Thoracic aorta (tissue), 2 donors: Measurements from ENCODE around the gene MAEL. TPM values are rescaled to one million over a fixed set of nuclear protein-coding genes. Genes with fewer than 3 reads are reported as not detected.

Experiments
- ATAC-seq: fragments of 150-250 bp; one replicate; pipeline ENCODE4 v1.8.0; 2017; ENCODE audit warnings: low read depth; ENCODE audit not compliant: insufficient number of reproducible peaks, low FRiP score
- DNase-seq: peaks from one replicate; pipeline ENCODE4 v3.0.0-alpha.2; 2020; ENCODE audit warnings: low spot score
- H3K27ac ChIP-seq, 2 donors: fragments of 200-600 bp; sonication (generic); 1 replicate in 1 of 2; 2 replicates in 1 of 2; pipeline ENCODE4 v1.5.1; 2016; ENCODE audit warnings: mild to moderate bottlenecking in 2 of 2, moderate library complexity in 2 of 2
- H3K27me3 ChIP-seq: fragments of 200-600 bp; sonication (generic); replicated peaks from 2 replicates; pipeline ENCODE4 v1.6.0; 2016; ENCODE audit warnings: mild to moderate bottlenecking; ENCODE audit not compliant: insufficient read depth
- H3K36me3 ChIP-seq: fragments of 200-600 bp; sonication (generic); one replicate; pipeline ENCODE4 v1.5.1; 2016
- H3K4me1 ChIP-seq, 2 donors: fragments of 200-600 bp; sonication (generic); 1 replicate in 1 of 2; 2 replicates in 1 of 2; pipeline versions ENCODE4 v1.5.1 to v1.6.0; 2016; ENCODE audit warnings: low read depth in 2 of 2, mild to moderate bottlenecking in 1 of 2; ENCODE audit not compliant: control insufficient read depth in 1 of 2
- H3K4me3 ChIP-seq: fragments of 200-600 bp; sonication (generic); 2 replicates; pipeline ENCODE4 v1.5.1; 2016; ENCODE audit warnings: mild to moderate bottlenecking
- H3K9me3 ChIP-seq: fragments of 200-600 bp; sonication (generic); 2 replicates; pipeline ENCODE4 v1.5.1; 2016
- total RNA-seq, 2 donors: library from RNA; depleted of rRNA; stranded (reverse); fragments of >200 nt; gene quantifications; one replicate each; pipeline versions ENCODE4 v1.1.0 to v1.2.3, GENCODE V29; 2016
- TF ChIP-seq, protein P1 (sequence below): fragments of 200-600 bp; sonication (generic); IDR thresholded peaks from one replicate; pipeline ENCODE4 v1.5.1; 2019; ENCODE audit warnings: antibody characterized with exemption

MAEL gene
- total RNA-seq, 2 donors from 2014 or later: not detected

DNA sequence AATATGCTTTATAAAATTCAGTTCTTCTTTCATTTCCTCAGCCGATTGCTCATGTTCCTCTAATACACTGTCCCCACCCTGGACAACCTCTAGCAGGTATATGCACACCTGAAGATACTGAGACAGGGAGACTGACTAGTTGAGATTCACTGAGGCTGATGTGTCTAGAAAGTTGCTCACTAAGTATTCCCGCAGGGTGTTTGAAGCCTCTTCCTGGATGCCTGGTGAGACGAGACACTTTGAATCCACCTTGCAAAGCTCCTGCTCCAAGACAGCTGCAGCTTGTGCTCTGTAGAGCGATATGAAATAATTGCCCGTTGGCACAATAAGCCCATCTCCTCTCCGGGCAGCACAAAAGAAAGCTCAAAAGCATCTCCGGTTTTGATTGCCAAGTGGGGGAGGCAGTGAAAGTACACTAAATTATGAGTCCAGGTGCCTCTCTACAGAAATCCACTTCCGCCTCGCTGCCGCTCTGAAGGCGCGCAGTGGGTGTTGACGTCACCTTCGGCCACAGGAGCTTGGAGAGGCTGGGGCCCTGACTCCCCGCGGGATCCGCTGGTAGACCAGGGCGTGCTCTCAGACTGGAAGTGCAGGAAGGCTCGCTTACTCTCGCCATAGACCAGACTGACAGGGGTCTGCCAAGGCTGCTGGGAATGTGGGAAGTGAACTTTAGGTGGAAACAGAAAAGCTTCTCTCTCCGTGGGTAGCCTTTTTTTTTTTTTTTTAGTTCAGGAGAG lies 54.8 kb downstream of the MAEL start:
- TF ChIP-seq, protein P1, sequence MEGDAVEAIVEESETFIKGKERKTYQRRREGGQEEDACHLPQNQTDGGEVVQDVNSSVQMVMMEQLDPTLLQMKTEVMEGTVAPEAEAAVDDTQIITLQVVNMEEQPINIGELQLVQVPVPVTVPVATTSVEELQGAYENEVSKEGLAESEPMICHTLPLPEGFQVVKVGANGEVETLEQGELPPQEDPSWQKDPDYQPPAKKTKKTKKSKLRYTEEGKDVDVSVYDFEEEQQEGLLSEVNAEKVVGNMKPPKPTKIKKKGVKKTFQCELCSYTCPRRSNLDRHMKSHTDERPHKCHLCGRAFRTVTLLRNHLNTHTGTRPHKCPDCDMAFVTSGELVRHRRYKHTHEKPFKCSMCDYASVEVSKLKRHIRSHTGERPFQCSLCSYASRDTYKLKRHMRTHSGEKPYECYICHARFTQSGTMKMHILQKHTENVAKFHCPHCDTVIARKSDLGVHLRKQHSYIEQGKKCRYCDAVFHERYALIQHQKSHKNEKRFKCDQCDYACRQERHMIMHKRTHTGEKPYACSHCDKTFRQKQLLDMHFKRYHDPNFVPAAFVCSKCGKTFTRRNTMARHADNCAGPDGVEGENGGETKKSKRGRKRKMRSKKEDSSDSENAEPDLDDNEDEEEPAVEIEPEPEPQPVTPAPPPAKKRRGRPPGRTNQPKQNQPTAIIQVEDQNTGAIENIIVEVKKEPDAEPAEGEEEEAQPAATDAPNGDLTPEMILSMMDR: no peak
- H3K27me3 ChIP-seq: no peaks in the 10 kb centered on the region
- H3K27ac ChIP-seq: no peak overlapping the region
- peak overlapping the region; percentile 71 for H3K4me3 ChIP-seq
- no peaks in the 10 kb centered on the region for H3K4me1 ChIP-seq
- ATAC-seq (no peak), DNase-seq (no peak)
- no peaks in the 10 kb centered on the region for H3K9me3 ChIP-seq
- no peaks in the 10 kb centered on the region for H3K36me3 ChIP-seq

DNA sequence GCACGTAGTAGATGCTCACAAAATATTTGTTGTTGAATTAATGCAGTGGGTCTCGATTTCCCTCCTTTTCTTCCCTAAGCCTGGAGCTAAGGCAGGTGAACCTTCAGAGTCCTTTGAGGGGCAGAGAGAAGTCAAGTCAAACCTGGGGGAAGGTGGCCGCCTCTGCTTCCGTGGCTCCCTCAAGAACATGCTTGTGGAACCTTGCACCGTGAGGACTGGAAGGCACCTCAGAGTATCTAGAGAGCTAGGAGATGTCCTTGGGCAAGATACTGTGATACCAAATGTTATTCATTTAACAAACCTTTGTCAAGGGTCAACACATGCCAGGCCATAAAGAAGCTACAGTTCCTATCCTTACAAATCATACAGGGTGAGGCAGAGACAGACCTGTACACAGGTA lies 62.8 kb downstream of the MAEL start:
- no peak overlapping the region for H3K27ac ChIP-seq

DNA sequence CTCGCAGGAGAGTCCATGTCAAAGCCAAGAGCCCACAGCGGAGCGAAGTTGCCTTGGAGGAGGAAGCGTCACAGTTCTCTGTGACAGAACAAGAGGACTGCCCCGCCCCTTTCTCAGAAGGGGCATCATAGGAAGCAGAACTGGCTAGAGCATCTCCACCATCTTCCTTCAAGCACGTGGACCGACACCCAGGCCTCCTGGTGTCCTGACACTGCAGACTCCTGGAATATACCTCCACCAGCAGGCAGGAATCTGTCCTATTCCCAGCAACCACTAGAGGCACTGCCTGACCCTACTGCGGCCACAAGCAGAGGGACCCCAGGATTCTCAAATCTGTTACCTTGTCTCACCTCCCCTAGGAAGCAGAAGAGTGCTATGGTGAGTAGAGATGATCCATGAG lies 63.3 kb downstream of the MAEL start:
- DNase-seq (no peak), ATAC-seq (no peak)
- Histone ChIP-seq H3K27me3 (no peaks in the 10 kb centered on the region), H3K4me3 (no peak overlapping the region), H3K27ac (no peak overlapping the region), H3K9me3 (no peaks in the 10 kb centered on the region), H3K4me1 (no peaks in the 10 kb centered on the region), H3K36me3 (no peaks in the 10 kb centered on the region)
- TF ChIP-seq, protein P1: no peak

More for the DNA sequence above, 62.8 kb downstream of the MAEL start:
- no peaks in the 10 kb centered on the region for H3K27me3 ChIP-seq
- no peaks in the 10 kb centered on the region for H3K9me3 ChIP-seq
- no peak for ATAC-seq
- no peaks in the 10 kb centered on the region for H3K4me1 ChIP-seq
- H3K4me3 ChIP-seq: no peak overlapping the region
- DNase-seq: no peak
- TF ChIP-seq, protein P1: no peak
- H3K36me3 ChIP-seq: no peaks in the 10 kb centered on the region

DNA sequence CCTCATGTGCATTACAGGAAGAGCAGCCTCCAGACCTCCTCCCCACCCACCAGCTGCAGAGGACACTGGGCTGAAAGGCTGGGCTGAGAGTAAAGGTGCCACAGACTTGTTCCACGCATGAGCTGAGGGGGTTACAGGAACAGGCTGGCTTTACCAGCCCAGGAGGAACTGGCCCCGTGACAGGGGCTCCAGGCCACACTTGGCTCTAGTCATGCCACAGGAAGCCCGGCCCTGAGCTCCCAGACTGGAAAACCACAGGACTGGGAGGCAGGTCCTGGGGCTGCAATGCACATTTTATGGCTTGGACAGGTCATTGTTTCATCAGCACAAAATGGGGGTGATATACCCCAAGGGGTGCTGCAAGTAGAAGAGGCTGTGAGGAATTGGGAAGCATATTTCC lies 65.5 kb downstream of the MAEL start:
- H3K36me3 ChIP-seq: no peaks in the 10 kb centered on the region

DNA sequence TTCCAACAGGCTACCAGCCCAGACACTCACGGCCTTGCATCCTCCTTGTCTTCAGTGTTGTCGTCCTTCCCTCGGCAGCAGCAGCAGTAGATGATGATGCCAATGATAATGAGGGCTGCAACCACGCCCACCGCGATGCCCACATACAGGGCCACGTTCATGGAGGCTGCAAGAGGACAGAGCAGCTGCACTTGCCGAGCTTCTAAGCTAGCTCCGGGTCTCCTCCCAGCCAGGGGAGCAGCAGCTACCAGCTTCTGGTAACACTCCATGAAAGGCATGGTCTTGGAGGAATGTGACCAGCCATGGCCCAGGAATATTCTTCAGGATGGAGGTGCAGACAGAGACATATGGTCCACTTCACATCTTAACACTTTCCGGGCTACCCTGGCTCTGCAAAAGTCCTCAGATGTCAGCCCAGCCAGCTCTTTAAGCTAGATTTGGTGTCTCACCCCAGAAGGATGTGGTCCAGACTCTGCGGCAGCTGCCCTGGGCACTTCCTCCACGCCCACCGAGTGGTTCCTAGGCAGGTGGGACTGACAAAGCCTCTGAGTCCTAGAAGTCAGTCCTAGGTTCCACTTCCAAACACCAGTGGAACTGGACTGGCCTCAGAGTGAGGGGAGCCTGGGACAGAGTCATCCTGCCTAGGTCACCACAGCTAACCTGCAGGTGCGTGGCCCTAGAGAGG lies 66.0 kb downstream of the MAEL start:
- Histone ChIP-seq H3K4me3 (no peak overlapping the region), H3K36me3 (no peaks in the 10 kb centered on the region), H3K27ac (no peak overlapping the region), H3K4me1 (peaks cover 0 to 8% of the 10 kb centered on the region in 2 donors), H3K27me3 (no peaks in the 10 kb centered on the region), H3K9me3 (no peaks in the 10 kb centered on the region)
- TF ChIP-seq, protein P1: no peak
- no peak for ATAC-seq
- no peak for DNase-seq

More for the DNA sequence above, 65.5 kb downstream of the MAEL start:
- DNase-seq: no peak
- Histone ChIP-seq H3K4me3 (no peak overlapping the region), H3K27ac (no peak overlapping the region), H3K9me3 (no peaks in the 10 kb centered on the region), H3K4me1 (peaks cover 0 to 8% of the 10 kb centered on the region in 2 donors), H3K27me3 (no peaks in the 10 kb centered on the region)
- TF ChIP-seq, protein P1: no peak
- no peak for ATAC-seq
